Ovary (tissue), 3 donors: Measurements from ENCODE around the gene SFT2D1.

ENCODE experiments used
- CTCF ChIP-seq, 3 donors: fragments of 450-650 bp in 2 of 3; fragments of 200-600 bp in 1 of 3; IDR thresholded peaks; one replicate each; pipeline versions ENCODE4 v1.5.1 to v1.8.0; 2016 to 2022; ENCODE audit warnings: antibody characterized with exemption in 3 of 3, mild to moderate bottlenecking in 1 of 3
- EP300 ChIP-seq: sonication (generic); formaldehyde crosslinking; IDR thresholded peaks from one replicate; pipeline ENCODE4 v1.6.1; 2017; ENCODE audit warnings: antibody characterized with exemption
- POLR2A ChIP-seq: fragments of 450-650 bp; IDR thresholded peaks from one replicate; pipeline ENCODE4 v1.6.1; 2017; ENCODE audit warnings: antibody characterized with exemption, mild to moderate bottlenecking, moderate library complexity
- donor health status: DM: no; HTN: no; CAD: no.

- TF ChIP-seq CTCF (IDR thresholded peaks at IDR 0.05) (no peak), POLR2A (no peak), EP300 (no peak)
Observed at GRCh38 chr6:166355552-166355951, 13.2 kb upstream of the SFT2D1 start.
